ENCODE measurements around the gene TOM1. TPM values are rescaled to one million over a fixed set of nuclear protein-coding genes. Genes with fewer than 3 reads are reported as not detected.

The TOM1 gene
- total RNA-seq, 1 experiment from 2014 or later: 8.3 TPM

GRCh38 chr22:35310556-35311550, 11.2 kb downstream of the TOM1 start:
- H3K27ac ChIP-seq (ENCODE audit: low read length): no peak overlapping the region
- no peak overlapping the region for H2AFZ ChIP-seq (ENCODE audit: low read length)
- H3K9me3 ChIP-seq (ENCODE audit: low read length): no peaks in the 10 kb centered on the region
- no peaks in the 10 kb centered on the region for H3K9me2 ChIP-seq (replicated peaks; ENCODE audit: insufficient read depth, low read length)
- no peak for DNase-seq
- peaks cover 14% of the 10 kb centered on the region for H3K4me1 ChIP-seq (ENCODE audit: low read length)
- H4K20me1 ChIP-seq (ENCODE audit: insufficient read depth, low read depth, low read length): peaks cover 21% of the 10 kb centered on the region; the same call in 1 of the 2 replicates
- no peaks in the 10 kb centered on the region for H3K36me3 ChIP-seq (ENCODE audit: insufficient read depth, low read length)
- H3K9ac ChIP-seq (ENCODE audit: low read length): no peak overlapping the region
- H3K4me2 ChIP-seq (ENCODE audit: low read depth, low read length, poor library complexity, severe bottlenecking): no peak overlapping the region
- H3K4me3 ChIP-seq (ENCODE audit: low read length): no peak overlapping the region
- no peaks in the 10 kb centered on the region for H3K79me2 ChIP-seq (ENCODE audit: low read length)
- no peaks in the 10 kb centered on the region for H3K27me3 ChIP-seq (ENCODE audit: low read length)

- Histone ChIP-seq H3K36me3 (ENCODE audit: insufficient read depth, low read length) (no peaks in the 10 kb centered on the region), H3K27ac (ENCODE audit: low read length) (no peak overlapping the region), H3K4me1 (ENCODE audit: low read length) (peaks cover 8% of the 10 kb centered on the region), H3K79me2 (ENCODE audit: low read length) (no peaks in the 10 kb centered on the region), H3K4me2 (ENCODE audit: low read depth, low read length, poor library complexity, severe bottlenecking) (no peak overlapping the region), H3K27me3 (ENCODE audit: low read length) (no peaks in the 10 kb centered on the region), H3K4me3 (ENCODE audit: low read length) (no peak overlapping the region), H4K20me1 (ENCODE audit: insufficient read depth, low read depth, low read length) (peaks cover 21% of the 10 kb centered on the region; the same call in 1 of the 2 replicates), H3K9me2 (replicated peaks; ENCODE audit: insufficient read depth, low read length) (no peaks in the 10 kb centered on the region), H2AFZ (ENCODE audit: low read length) (no peak overlapping the region), H3K9me3 (ENCODE audit: low read length) (no peaks in the 10 kb centered on the region), H3K9ac (ENCODE audit: low read length) (no peak overlapping the region)
- no peak for DNase-seq
Measured at GRCh38 chr22:35311551-35311999, 11.9 kb downstream of the TOM1 start.

DNA sequence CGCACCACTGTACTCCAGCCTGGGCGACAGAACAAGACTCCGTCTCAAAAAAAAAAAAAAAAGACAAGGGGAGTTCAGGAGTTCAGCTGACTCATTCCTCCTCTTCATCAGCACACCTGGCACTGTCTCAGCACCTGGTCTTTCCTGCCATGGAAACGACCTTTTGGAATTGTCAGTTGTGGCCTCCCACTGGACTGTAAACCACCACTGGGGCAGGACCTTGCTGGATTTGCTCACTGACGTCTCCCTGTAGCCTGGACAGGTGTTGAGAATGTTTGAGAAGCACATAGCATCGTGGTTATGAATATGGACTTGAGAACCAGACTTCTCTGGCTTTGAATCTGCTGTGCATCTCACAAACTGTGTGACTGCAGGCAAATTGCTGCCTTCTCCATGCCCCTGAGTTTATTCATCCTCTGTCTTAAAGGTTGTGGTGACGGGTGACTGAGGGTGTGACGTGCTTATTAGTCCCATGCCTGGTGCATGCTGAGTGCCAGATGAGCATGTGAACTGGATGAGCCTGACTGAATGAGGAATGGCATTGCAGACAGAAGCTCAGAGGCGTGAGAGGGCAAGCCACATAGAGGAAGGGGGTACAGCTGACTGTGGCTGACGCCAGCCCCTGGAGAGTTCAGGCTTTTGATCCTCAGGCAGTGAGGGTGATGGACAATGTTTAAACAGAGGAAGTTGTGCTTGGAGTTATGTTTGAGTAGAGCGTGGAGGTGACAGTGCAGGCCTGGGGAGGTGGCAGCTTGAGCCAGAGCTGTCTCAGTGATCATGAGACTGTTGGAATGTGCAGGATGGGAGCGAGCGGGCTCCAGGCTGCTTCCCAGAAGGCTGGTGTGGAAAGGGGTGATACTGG, 12.7 kb downstream of the TOM1 start:
- Histone ChIP-seq H3K27me3 (ENCODE audit: low read length) (no peaks in the 10 kb centered on the region), H3K9ac (ENCODE audit: low read length) (no peak overlapping the region), H2AFZ (ENCODE audit: low read length) (no peak overlapping the region), H3K4me3 (ENCODE audit: low read length) (no peak overlapping the region), H3K27ac (ENCODE audit: low read length) (no peak overlapping the region), H4K20me1 (ENCODE audit: insufficient read depth, low read depth, low read length) (peaks cover 21% of the 10 kb centered on the region; the same call in 1 of the 2 replicates), H3K9me3 (ENCODE audit: low read length) (no peaks in the 10 kb centered on the region), H3K9me2 (replicated peaks; ENCODE audit: insufficient read depth, low read length) (no peaks in the 10 kb centered on the region), H3K79me2 (ENCODE audit: low read length) (no peaks in the 10 kb centered on the region), H3K4me2 (ENCODE audit: low read depth, low read length, poor library complexity, severe bottlenecking) (no peak overlapping the region), H3K36me3 (ENCODE audit: insufficient read depth, low read length) (no peaks in the 10 kb centered on the region), H3K4me1 (ENCODE audit: low read length) (peaks cover 7% of the 10 kb centered on the region; the same call in 1 of the 2 replicates)
- DNase-seq: no peak

DNA sequence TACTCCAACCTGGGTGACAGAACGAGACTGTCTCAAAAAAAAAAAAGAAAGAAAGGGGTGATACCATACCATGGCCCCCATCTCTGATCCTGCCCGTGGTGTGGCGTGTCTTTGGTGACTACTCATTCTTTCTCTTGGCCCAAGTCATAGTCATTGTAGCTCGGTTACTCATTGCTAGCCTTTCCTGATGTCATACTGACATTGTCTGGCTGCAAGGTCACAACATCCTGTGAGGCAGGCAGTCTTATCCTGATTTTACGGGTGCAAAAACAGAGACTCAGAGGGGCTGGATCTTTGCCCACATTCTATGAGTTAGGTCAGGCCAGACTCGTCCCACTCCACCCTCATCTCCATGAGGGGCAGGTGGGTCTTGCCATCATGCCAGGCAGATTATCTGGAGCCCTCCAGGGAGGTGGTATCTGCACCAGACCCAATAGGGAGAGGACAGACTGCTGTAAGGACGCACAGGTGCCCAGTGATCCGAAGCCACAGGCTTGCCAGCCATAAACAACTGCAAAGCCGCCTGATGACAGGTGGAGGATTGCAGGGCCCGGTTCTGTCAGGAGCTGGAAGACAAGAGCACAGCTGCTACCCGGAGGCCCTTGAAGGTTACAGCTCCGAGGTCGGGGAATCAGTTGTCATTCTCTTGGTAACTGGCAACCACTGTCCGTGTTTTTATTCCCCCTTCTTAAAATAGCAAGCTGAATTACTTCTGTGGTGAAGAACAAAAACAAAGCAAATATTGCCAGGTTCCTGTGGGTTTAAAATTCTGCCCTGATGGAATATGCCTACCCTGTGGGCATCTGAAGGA, 13.8 kb downstream of the TOM1 start:
- no peak overlapping the region for H3K27ac ChIP-seq (ENCODE audit: low read length)
- H3K27me3 ChIP-seq (ENCODE audit: low read length): no peaks in the 10 kb centered on the region
- H3K9me3 ChIP-seq (ENCODE audit: low read length): no peaks in the 10 kb centered on the region
- peaks cover 7% of the 10 kb centered on the region; the same call in 1 of the 2 replicates for H3K4me1 ChIP-seq (ENCODE audit: low read length)
- H3K79me2 ChIP-seq (ENCODE audit: low read length): no peaks in the 10 kb centered on the region
- no peaks in the 10 kb centered on the region for H3K36me3 ChIP-seq (ENCODE audit: insufficient read depth, low read length)
- no peak overlapping the region for H2AFZ ChIP-seq (ENCODE audit: low read length)
- DNase-seq: no peak
- no peak overlapping the region for H3K4me3 ChIP-seq (ENCODE audit: low read length)
- no peaks in the 10 kb centered on the region for H3K9me2 ChIP-seq (replicated peaks; ENCODE audit: insufficient read depth, low read length)
- no peak overlapping the region for H3K9ac ChIP-seq (ENCODE audit: low read length)
- H3K4me2 ChIP-seq (ENCODE audit: low read depth, low read length, poor library complexity, severe bottlenecking): no peak overlapping the region
- H4K20me1 ChIP-seq (ENCODE audit: insufficient read depth, low read depth, low read length): peaks cover 21% of the 10 kb centered on the region; the same call in 1 of the 2 replicates

DNA sequence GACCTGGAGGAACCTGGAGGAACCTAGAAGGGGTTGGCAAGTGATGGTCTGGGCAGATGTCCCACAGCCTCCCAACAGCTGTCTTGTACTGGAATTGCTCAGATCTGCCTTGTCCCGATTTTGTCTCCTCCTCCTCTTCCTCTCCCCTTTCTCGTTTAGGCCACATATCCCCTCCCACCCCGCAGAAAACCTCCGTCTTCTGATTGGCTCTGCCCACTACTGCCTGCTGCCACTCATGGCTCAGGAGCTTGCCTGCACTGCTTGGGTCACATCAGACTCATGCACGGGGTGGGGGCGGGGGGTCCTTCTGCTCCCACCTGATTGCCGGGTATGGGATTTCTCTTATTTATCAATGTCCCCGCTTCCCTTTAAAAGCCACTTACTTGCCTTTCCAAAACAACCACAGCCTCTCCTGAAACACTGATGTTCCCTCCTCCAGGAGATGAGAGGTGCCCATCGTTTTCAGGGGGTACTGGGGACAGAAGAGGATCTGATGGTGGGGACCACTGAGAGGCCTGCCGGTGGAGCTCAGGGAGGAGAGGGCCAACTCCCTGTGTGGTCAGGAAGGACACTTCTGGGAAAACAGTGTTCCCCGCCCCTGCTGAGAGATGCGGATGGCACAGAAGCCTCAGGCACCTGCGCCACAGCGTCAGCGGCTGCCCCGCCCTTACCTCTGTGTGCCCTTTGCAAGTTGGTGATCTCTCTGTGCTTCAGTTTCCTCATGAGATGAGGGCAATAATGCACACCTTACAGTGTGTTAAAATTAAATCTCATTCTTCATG, 14.7 kb downstream of the TOM1 start:
- Histone ChIP-seq H3K4me1 (ENCODE audit: low read length) (peaks cover 4% of the 10 kb centered on the region; the same call in 1 of the 2 replicates), H3K4me2 (ENCODE audit: low read depth, low read length, poor library complexity, severe bottlenecking) (no peak overlapping the region), H3K79me2 (ENCODE audit: low read length) (no peaks in the 10 kb centered on the region), H2AFZ (ENCODE audit: low read length) (no peak overlapping the region), H3K27ac (ENCODE audit: low read length) (no peak overlapping the region), H3K9me2 (replicated peaks; ENCODE audit: insufficient read depth, low read length) (no peaks in the 10 kb centered on the region), H3K27me3 (ENCODE audit: low read length) (no peaks in the 10 kb centered on the region), H4K20me1 (ENCODE audit: insufficient read depth, low read depth, low read length) (peaks cover 21% of the 10 kb centered on the region; the same call in 1 of the 2 replicates), H3K9ac (ENCODE audit: low read length) (no peak overlapping the region), H3K36me3 (ENCODE audit: insufficient read depth, low read length) (no peaks in the 10 kb centered on the region), H3K9me3 (ENCODE audit: low read length) (no peaks in the 10 kb centered on the region), H3K4me3 (ENCODE audit: low read length) (no peak overlapping the region)
- DNase-seq: no peak

GRCh38 chr22:35315141-35315854, 15.6 kb downstream of the TOM1 start:
- H3K79me2 ChIP-seq (ENCODE audit: low read length): no peaks in the 10 kb centered on the region
- H3K36me3 ChIP-seq (ENCODE audit: insufficient read depth, low read length): no peaks in the 10 kb centered on the region
- no peak overlapping the region for H3K27ac ChIP-seq (ENCODE audit: low read length)
- DNase-seq: no peak
- H3K9me3 ChIP-seq (ENCODE audit: low read length): no peaks in the 10 kb centered on the region
- no peaks in the 10 kb centered on the region for H3K9me2 ChIP-seq (replicated peaks; ENCODE audit: insufficient read depth, low read length)
- H2AFZ ChIP-seq (ENCODE audit: low read length): no peak overlapping the region
- no peak overlapping the region for H3K4me2 ChIP-seq (ENCODE audit: low read depth, low read length, poor library complexity, severe bottlenecking)
- H3K4me1 ChIP-seq (ENCODE audit: low read length): peaks cover 4% of the 10 kb centered on the region; the same call in 1 of the 2 replicates
- H3K4me3 ChIP-seq (ENCODE audit: low read length): no peak overlapping the region
- H4K20me1 ChIP-seq (ENCODE audit: insufficient read depth, low read depth, low read length): peaks cover 21% of the 10 kb centered on the region; the same call in 1 of the 2 replicates
- no peaks in the 10 kb centered on the region for H3K27me3 ChIP-seq (ENCODE audit: low read length)
- H3K9ac ChIP-seq (ENCODE audit: low read length): no peak overlapping the region

Measured in Karpas-422 (cell line).